ENCODE data around the gene ZMYND19. TPM values are rescaled to one million over a fixed set of nuclear protein-coding genes. Genes with fewer than 3 reads are reported as not detected.

ZMYND19 gene
- total RNA-seq, 4 donors from 2014 or later: 5.8 to 15.2 (median 11.8) TPM

Other genes starting within 250 kb of the ZMYND19 start
- gene EXD3, start 167.3 kb downstream of the ZMYND19 start, total RNA-seq: 10 to 100 TPM in 1 of 4 donors, 1 to 10 TPM in 3; 4.8 to 12.5 (median 6.4) TPM
- 1 to 10 TPM in 3 of 4 donors, under 1 TPM in 1; 0.41 to 2.5 (median 1.8) TPM for gene NOXA1, start 167.1 kb downstream of the ZMYND19 start, total RNA-seq
- under 1 TPM in 1 of 4 donors, not detected in 3; 0.23 TPM for gene ENTPD8, start 149.2 kb downstream of the ZMYND19 start, total RNA-seq
- gene NSMF, start 131.2 kb downstream of the ZMYND19 start, total RNA-seq: 1 to 10 TPM; 4.4 to 8.4 (median 7.1) TPM
- gene PNPLA7, start 40.1 kb downstream of the ZMYND19 start, total RNA-seq: 10 to 100 TPM in 1 of 4 donors, 1 to 10 TPM in 3; 4.5 to 10.5 (median 9.4) TPM
- 100 to 1,000 TPM; 107 to 137 (median 126) TPM for gene MRPL41, start 38.6 kb downstream of the ZMYND19 start, total RNA-seq
- 10 to 100 TPM in 3 of 4 donors, 1 to 10 TPM in 1; 10.0 to 25.2 (median 13.6) TPM for gene DPH7, start 11.6 kb downstream of the ZMYND19 start, total RNA-seq
- gene ARRDC1, start 15.2 kb upstream of the ZMYND19 start, total RNA-seq: 10 to 100 TPM; 20.5 to 23.7 (median 23.3) TPM
- gene EHMT1, start 28.5 kb upstream of the ZMYND19 start, total RNA-seq: 10 to 100 TPM; 38.6 to 77.8 (median 54.3) TPM